ENCODE measurements around the gene BCORL1. TPM values are rescaled to one million over a fixed set of nuclear protein-coding genes. Genes with fewer than 3 reads are reported as not detected.

The BCORL1 gene
- total and polyA plus RNA-seq, 2 donors (not counting 3 experiments of a cell fraction or from before 2014, with no cell fraction given) = 1.8 to 13.1 TPM

- Histone ChIP-seq H3K9ac (replicated peaks; ENCODE audit: extremely low read depth, insufficient read depth, low read length) (no peak overlapping the region), H3K36me3 (ENCODE audit: control insufficient read depth in 2 of 2, extremely low read depth in 1 of 2, insufficient read depth in 2 of 2, low read length in 2 of 2) (peaks cover 4 to 9% of the 10 kb centered on the region in 2 experiments), H3K4me3 (replicated peaks in 1 of 3; ENCODE audit: insufficient read depth in 1 of 3, low read depth in 1 of 3, low read length in 3 of 3) (no peak overlapping the region), H3K4me2 (ENCODE audit: insufficient read depth, low read length) (no peak overlapping the region), H3K27ac (ENCODE audit: insufficient read depth, low read depth, low read length) (no peak overlapping the region), H3K4me1 (ENCODE audit: control insufficient read depth, extremely low read depth, insufficient read depth, low read length) (peaks cover 3% of the 10 kb centered on the region), H3K27me3 (ENCODE audit: control insufficient read depth in 2 of 2, insufficient read depth in 2 of 2, low read length in 2 of 2) (no peaks in the 10 kb centered on the region), H3K79me2 (ENCODE audit: control insufficient read depth, insufficient read depth, low read length) (no peaks in the 10 kb centered on the region), H3K9me3 (replicated peaks; ENCODE audit: control insufficient read depth, insufficient read depth, low read length) (no peaks in the 10 kb centered on the region), H3K9me1 (replicated peaks; ENCODE audit: control insufficient read depth, extremely low read depth, insufficient read depth, low read length) (no peaks in the 10 kb centered on the region), H2AFZ (ENCODE audit: low read depth, low read length) (no peak overlapping the region), H4K20me1 (replicated peaks; ENCODE audit: control insufficient read depth, extremely low read depth, insufficient read depth, low read length) (no peaks in the 10 kb centered on the region)
- DNase-seq (ENCODE audit: low read depth, low spot score) (no peak), FAIRE-seq (no peak)
- BruUV-seq (replicated peaks) = no TSS peak
- TF ChIP-seq POLR2AphosphoS5 (IDR thresholded peaks at IDR 0.05; ENCODE audit: insufficient read depth, low read depth, low read length) (no peak), EZH2 (IDR thresholded peaks at IDR 0.05; ENCODE audit: borderline replicate concordance, low read depth, low read length, severe bottlenecking) (no peak), JUN (IDR thresholded peaks at IDR 0.05; ENCODE audit: borderline replicate concordance, insufficient read depth, insufficient read length, low read depth) (no peak), POLR2A (IDR thresholded peaks at IDR 0.05; ENCODE audit: low read depth, low read length) (no peak), FOS (IDR thresholded peaks at IDR 0.05; ENCODE audit: borderline replicate concordance, insufficient read depth, low read length) (no peak), CTCF (IDR thresholded peaks at IDR 0.05; ENCODE audit: extremely low read depth in 1 of 2, insufficient read depth in 1 of 2, low read depth in 1 of 2, low read length in 2 of 2) (no peak), MYC (IDR thresholded peaks at IDR 0.05; ENCODE audit: low read depth, low read length) (no peak), GATA2 (IDR thresholded peaks at IDR 0.05; ENCODE audit: insufficient read depth, insufficient read length, low read depth, low read length) (no peak), MAX (IDR thresholded peaks at IDR 0.05; ENCODE audit: insufficient read depth, insufficient read length) (no peak)
- intact Hi-C loops (cut with micrococcal nuclease) (no loop called here), dilution Hi-C loops (cut with MboI; ENCODE audit: extremely low pct_ligation_motif_present, low sequenced_read_pairs) (no loop called here)
- CTCF ChIA-PET = interaction anchor here (2.7 kb wide), 1 partner anchor 130 kb away, joined by 7 read pairs; no protein-coding TSS in a partner anchor
- POLR2A ChIA-PET = no interaction called here
These were observed 72.7 kb downstream of the BCORL1 start for GRCh38 chrX:130055103-130055502.

Measured in endothelial cell of umbilical vein (primary cell).